K562 (cell line): ENCODE results near the gene HLA-F. TPM values are rescaled to one million over a fixed set of nuclear protein-coding genes. Genes with fewer than 3 reads are reported as not detected.

Experiments
- BRD4 ChIP-seq: fragments of 200-600 bp; sonication (generic); IDR thresholded peaks from 2 replicates; pipeline ENCODE4 v1.6.1; 2017; ENCODE audit warnings: inconsistent platforms
- CEBPB ChIP-seq: fragments of 450-650 bp; IDR thresholded peaks from 2 replicates; pipeline ENCODE4 v1.6.1; 2016; ENCODE audit warnings: missing genetic modification characterization, missing compliant biosample characterization
- MBD2 ChIP-seq: sonication (generic); IDR thresholded peaks from 2 replicates; pipeline ENCODE4 v1.6.1; 2016; ENCODE audit warnings: low read depth, borderline replicate concordance
- NRF1 ChIP-seq, 2 experiments: fragments of 450-650 bp; IDR thresholded peaks in 1 of 2; conservative IDR thresholded peaks in 1 of 2; 2 replicates each; pipeline ENCODE4 v1.6.1; 2014; ENCODE audit warnings: mild to moderate bottlenecking in 2 of 2
- POLR2G ChIP-seq: fragments of 200-400 bp; formaldehyde crosslinking; IDR thresholded peaks from 2 replicates; pipeline ENCODE4 v1.6.1; 2017; ENCODE audit warnings: low read depth, mild to moderate bottlenecking, antibody characterized with exemption, low read length, moderate library complexity
- TFAM ChIP-seq: fragments of 250-450 bp; sonication (Bioruptor Pico); conservative IDR thresholded peaks from 2 replicates; pipeline ENCODE4 v1.5.0; 2021; ENCODE audit warnings: mild to moderate bottlenecking, moderate library complexity
- ZBTB7A ChIP-seq: IDR thresholded peaks from 2 replicates; pipeline ENCODE4 v1.6.1; 2011; ENCODE audit warnings: low read depth, mild to moderate bottlenecking, low read length, moderate library complexity, borderline replicate concordance; ENCODE audit not compliant: control insufficient read depth
- ZNF23 ChIP-seq: fragments of 250-450 bp; sonication (Bioruptor Pico); IDR thresholded peaks from 2 replicates; pipeline ENCODE4 v1.4.0; 2020; ENCODE audit warnings: mild to moderate bottlenecking
- ZNF384 ChIP-seq: IDR thresholded peaks from 2 replicates; pipeline ENCODE4 v1.6.1; 2012; ENCODE audit warnings: low read depth, low read length, improper control_type of control experiment
- ZNF445 ChIP-seq: fragments of 250-450 bp; sonication (Bioruptor Pico); IDR thresholded peaks from 2 replicates; pipeline ENCODE4 v1.4.0; 2020; ENCODE audit warnings: low read depth, mild to moderate bottlenecking, moderate library complexity
- polyA plus RNA-seq, 8 experiments: library from polyadenylated mRNA; depleted of rRNA in 4 of 8; stranded (reverse) in 5 of 8; unstranded in 3 of 8; fragments of >200 nt; fragmentation: Nextera tagmentation in 2 of 8; fragmentation: Illumina TruSeq in 1 of 8; extraction: Ambion mirVana in 2 of 8; extraction: Trizol in 1 of 8; gene quantifications; 2 replicates each; pipeline versions ENCODE4 v1.2.1 to v1.2.3, GENCODE V29; 2011 to 2014; ENCODE audit warnings: inconsistent platforms in 1 of 8, missing spikeins in 1 of 8
- total RNA-seq, 7 experiments: library from RNA; depleted of rRNA in 6 of 7; stranded (reverse); fragments of >200 nt in 6 of 7; fragmentation: Illumina TruSeq in 2 of 7; extraction: Trizol in 2 of 7; gene quantifications; 2 replicates each; pipeline versions ENCODE4 v1.2.1 to v1.2.3, GENCODE V29; 2011 to 2021; ENCODE audit warnings: low replicate concordance in 1 of 7
- TF ChIP-seq, protein P1 (sequence below): fragments of 450-650 bp; IDR thresholded peaks from 2 replicates; pipeline ENCODE4 v1.6.1; 2016; ENCODE audit warnings: antibody characterized with exemption
- TF ChIP-seq, protein P2 (sequence below): fragments of 450-650 bp; formaldehyde crosslinking; IDR thresholded peaks from 2 replicates; pipeline ENCODE4 v1.4.0; 2020; ENCODE audit warnings: mild to moderate bottlenecking, mixed read lengths
- TF ChIP-seq, protein P3 (sequence below): fragments of 250-450 bp; sonication (Bioruptor Pico); IDR thresholded peaks from 2 replicates; pipeline ENCODE4 v1.8.0; 2022; ENCODE audit warnings: moderate library complexity, mild to moderate bottlenecking, inconsistent platforms
- TF ChIP-seq, protein P4 (sequence below): fragments of 250-450 bp; sonication (Bioruptor Pico); IDR thresholded peaks from 2 replicates; pipeline ENCODE4 v1.9.0; 2021; ENCODE audit warnings: mild to moderate bottlenecking, inconsistent platforms
- TF ChIP-seq, protein P5 (sequence below): sonication (generic); formaldehyde crosslinking; IDR thresholded peaks from 2 replicates; pipeline ENCODE4 v1.9.0; 2022; ENCODE audit warnings: mild to moderate bottlenecking, missing genetic modification reagents
- TF ChIP-seq, protein P6 (sequence below): fragments of 250-450 bp; sonication (Bioruptor Pico); IDR thresholded peaks from 2 replicates; pipeline ENCODE4 v1.5.0; 2020; ENCODE audit warnings: mild to moderate bottlenecking, borderline replicate concordance

The HLA-F gene
- total and polyA plus RNA-seq, 9 of the 15 experiments (the other 6 are each of a cell fraction or from before 2014, with no cell fraction given), result 0.40 to 0.76 (median 0.46) TPM; not detected in 6

DNA sequence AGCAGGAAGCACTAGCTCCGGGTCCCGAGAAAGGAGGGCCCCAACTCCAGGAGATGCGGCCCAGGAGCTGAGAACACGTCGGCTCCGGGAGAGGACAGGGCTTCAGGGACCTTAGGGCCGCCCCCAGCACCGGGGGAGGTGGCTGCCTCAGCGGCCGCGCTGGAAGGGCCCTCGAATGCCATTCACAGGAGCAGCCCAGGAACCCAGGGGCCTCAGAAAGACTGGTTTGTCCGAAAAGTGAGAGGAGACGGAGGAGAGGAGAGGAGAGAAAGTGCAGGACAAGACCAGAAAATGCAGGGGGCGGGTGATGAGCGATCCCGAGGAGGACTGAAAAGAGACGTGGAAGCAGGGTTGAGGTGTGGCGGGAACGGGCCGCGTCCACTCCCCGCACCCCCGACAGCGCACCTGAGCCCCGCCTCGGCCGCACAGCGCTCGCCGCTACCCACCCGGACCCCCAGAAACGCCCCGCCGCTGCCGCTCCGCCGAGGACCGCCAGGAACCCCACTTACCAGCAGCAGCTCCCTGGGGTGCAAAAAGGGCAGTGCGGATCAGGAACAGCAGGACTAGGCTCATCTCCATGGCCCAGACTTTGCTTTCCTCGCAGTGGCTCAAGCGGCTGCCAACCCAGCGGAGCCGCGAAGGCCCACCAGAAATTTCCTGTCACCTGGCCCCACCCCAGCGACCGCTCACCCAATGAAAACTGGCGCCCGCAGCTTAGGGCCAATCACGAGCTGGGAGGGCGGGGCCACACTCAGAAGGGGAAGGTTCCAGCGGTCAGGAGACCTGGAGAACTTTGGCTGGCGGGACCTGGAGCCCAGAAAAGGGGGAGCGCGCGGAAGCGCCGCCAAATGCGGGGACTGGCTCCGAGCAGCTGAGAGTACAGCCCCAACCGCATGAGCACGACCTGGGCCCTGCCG, 25.4 kb downstream of the HLA-F start (continued):
- TF ChIP-seq, protein P1, sequence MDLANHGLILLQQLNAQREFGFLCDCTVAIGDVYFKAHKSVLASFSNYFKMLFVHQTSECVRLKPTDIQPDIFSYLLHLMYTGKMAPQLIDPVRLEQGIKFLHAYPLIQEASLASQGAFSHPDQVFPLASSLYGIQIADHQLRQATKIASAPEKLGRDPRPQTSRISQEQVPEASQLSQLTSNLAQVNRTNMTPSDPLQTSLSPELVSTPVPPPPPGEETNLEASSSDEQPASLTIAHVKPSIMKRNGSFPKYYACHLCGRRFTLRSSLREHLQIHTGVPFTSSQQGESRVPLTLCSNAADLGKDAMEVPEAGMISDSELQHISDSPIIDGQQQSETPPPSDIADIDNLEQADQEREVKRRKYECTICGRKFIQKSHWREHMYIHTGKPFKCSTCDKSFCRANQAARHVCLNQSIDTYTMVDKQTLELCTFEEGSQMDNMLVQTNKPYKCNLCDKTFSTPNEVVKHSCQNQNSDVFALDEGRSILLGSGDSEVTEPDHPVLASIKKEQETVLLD, result no peak
- TF ChIP-seq POLR2G (peak; percentile 81), MBD2 (peak; percentile 64; the same call in 1 of the 2 replicates), BRD4 (no peak), ZNF384 (no peak), NRF1 (conservative IDR thresholded peaks at IDR 0.05 in 1 of 2, IDR thresholded peaks at IDR 0.05 in 1 of 2) (peak in 1 of 2 experiments; percentile 38; a peak in 2 of 4 replicates), TFAM (CRISPR knock-in tag) (no peak), ZNF445 (CRISPR knock-in tag) (no peak), CEBPB (tag) (no peak), ZNF23 (CRISPR knock-in tag) (no peak), ZBTB7A (peak; percentile 74; the same call in 1 of the 2 replicates)
- TF ChIP-seq, protein P2, sequence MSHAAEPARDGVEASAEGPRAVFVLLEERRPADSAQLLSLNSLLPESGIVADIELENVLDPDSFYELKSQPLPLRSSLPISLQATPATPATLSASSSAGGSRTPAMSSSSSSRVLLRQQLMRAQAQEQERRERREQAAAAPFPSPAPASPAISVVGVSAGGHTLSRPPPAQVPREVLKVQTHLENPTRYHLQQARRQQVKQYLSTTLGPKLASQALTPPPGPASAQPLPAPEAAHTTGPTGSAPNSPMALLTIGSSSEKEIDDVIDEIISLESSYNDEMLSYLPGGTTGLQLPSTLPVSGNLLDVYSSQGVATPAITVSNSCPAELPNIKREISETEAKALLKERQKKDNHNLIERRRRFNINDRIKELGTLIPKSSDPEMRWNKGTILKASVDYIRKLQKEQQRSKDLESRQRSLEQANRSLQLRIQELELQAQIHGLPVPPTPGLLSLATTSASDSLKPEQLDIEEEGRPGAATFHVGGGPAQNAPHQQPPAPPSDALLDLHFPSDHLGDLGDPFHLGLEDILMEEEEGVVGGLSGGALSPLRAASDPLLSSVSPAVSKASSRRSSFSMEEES (CRISPR knock-in tag), result no peak
- TF ChIP-seq, protein P3, sequence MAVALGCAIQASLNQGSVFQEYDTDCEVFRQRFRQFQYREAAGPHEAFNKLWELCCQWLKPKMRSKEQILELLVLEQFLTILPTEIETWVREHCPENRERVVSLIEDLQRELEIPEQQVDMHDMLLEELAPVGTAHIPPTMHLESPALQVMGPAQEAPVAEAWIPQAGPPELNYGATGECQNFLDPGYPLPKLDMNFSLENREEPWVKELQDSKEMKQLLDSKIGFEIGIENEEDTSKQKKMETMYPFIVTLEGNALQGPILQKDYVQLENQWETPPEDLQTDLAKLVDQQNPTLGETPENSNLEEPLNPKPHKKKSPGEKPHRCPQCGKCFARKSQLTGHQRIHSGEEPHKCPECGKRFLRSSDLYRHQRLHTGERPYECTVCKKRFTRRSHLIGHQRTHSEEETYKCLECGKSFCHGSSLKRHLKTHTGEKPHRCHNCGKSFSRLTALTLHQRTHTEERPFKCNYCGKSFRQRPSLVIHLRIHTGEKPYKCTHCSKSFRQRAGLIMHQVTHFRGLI (CRISPR knock-in tag), result no peak
- TF ChIP-seq, protein P4, sequence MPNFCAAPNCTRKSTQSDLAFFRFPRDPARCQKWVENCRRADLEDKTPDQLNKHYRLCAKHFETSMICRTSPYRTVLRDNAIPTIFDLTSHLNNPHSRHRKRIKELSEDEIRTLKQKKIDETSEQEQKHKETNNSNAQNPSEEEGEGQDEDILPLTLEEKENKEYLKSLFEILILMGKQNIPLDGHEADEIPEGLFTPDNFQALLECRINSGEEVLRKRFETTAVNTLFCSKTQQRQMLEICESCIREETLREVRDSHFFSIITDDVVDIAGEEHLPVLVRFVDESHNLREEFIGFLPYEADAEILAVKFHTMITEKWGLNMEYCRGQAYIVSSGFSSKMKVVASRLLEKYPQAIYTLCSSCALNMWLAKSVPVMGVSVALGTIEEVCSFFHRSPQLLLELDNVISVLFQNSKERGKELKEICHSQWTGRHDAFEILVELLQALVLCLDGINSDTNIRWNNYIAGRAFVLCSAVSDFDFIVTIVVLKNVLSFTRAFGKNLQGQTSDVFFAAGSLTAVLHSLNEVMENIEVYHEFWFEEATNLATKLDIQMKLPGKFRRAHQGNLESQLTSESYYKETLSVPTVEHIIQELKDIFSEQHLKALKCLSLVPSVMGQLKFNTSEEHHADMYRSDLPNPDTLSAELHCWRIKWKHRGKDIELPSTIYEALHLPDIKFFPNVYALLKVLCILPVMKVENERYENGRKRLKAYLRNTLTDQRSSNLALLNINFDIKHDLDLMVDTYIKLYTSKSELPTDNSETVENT (CRISPR knock-in tag), result 0 out of 2 replicates have a peak, but pooled peaks have one; percentile 37
- TF ChIP-seq, protein P5, sequence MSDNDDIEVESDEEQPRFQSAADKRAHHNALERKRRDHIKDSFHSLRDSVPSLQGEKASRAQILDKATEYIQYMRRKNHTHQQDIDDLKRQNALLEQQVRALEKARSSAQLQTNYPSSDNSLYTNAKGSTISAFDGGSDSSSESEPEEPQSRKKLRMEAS (CRISPR knock-in tag), result no peak
- TF ChIP-seq, protein P6, sequence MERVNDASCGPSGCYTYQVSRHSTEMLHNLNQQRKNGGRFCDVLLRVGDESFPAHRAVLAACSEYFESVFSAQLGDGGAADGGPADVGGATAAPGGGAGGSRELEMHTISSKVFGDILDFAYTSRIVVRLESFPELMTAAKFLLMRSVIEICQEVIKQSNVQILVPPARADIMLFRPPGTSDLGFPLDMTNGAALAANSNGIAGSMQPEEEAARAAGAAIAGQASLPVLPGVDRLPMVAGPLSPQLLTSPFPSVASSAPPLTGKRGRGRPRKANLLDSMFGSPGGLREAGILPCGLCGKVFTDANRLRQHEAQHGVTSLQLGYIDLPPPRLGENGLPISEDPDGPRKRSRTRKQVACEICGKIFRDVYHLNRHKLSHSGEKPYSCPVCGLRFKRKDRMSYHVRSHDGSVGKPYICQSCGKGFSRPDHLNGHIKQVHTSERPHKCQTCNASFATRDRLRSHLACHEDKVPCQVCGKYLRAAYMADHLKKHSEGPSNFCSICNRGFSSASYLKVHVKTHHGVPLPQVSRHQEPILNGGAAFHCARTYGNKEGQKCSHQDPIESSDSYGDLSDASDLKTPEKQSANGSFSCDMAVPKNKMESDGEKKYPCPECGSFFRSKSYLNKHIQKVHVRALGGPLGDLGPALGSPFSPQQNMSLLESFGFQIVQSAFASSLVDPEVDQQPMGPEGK, result no peak
